Measurements from ENCODE around the gene PHYKPL. TPM values are rescaled to one million over a fixed set of nuclear protein-coding genes. Genes with fewer than 3 reads are reported as not detected.
"Not testable (repeated sequence)": the region's sequence is repeated elsewhere in the genome, so short reads cannot be mapped to it uniquely, and the experiment has no call there.

Gene PHYKPL
- total RNA-seq, 1 donor from 2014 or later: 29.2 TPM

GRCh38 chr5:178231539-178232123, 971 bp downstream of the PHYKPL start:
- Histone ChIP-seq H3K36me3 (ENCODE audit: control insufficient read depth, insufficient read depth, low read length) (peaks cover 9% of the 10 kb centered on the region), H3K4me3 (ENCODE audit: low read depth, low read length) (peak overlapping the region; percentile 68), H3K27me3 (ENCODE audit: control insufficient read depth, insufficient read depth, low read length) (no peaks in the 10 kb centered on the region)
- FAIRE-seq (no peak), DNase-seq (ENCODE audit: low read depth) (no peak)
- TF ChIP-seq CTCF (IDR thresholded peaks at IDR 0.05; ENCODE audit: insufficient read depth, low read length, severe bottlenecking): no peak

- no peak for DNase-seq (ENCODE audit: low read depth)
- Histone ChIP-seq H3K27me3 (ENCODE audit: control insufficient read depth, insufficient read depth, low read length) (no peaks in the 10 kb centered on the region), H3K36me3 (ENCODE audit: control insufficient read depth, insufficient read depth, low read length) (peaks cover 9% of the 10 kb centered on the region), H3K4me3 (ENCODE audit: low read depth, low read length) (peak overlapping the region; percentile 68)
- no peak for TF ChIP-seq CTCF (IDR thresholded peaks at IDR 0.05; ENCODE audit: insufficient read depth, low read length, severe bottlenecking)
- FAIRE-seq: no peak
These were observed 1.6 kb downstream of the PHYKPL start for GRCh38 chr5:178230879-178231538.

GRCh38 chr5:178229861-178230260, 2.7 kb downstream of the PHYKPL start:
- FAIRE-seq (no peak), DNase-seq (ENCODE audit: low read depth) (no peak)
- Histone ChIP-seq H3K27me3 (ENCODE audit: control insufficient read depth, insufficient read depth, low read length) (no peaks in the 10 kb centered on the region), H3K4me3 (ENCODE audit: low read depth, low read length) (no peak overlapping the region), H3K36me3 (ENCODE audit: control insufficient read depth, insufficient read depth, low read length) (peaks cover 9% of the 10 kb centered on the region)
- no peak for TF ChIP-seq CTCF (IDR thresholded peaks at IDR 0.05; ENCODE audit: insufficient read depth, low read length, severe bottlenecking)

GRCh38 chr5:178229111-178229510, 3.5 kb downstream of the PHYKPL start:
- H3K4me3 ChIP-seq (ENCODE audit: low read depth, low read length); H3K27me3 ChIP-seq (ENCODE audit: control insufficient read depth, insufficient read depth, low read length); FAIRE-seq; DNase-seq (ENCODE audit: low read depth); H3K36me3 ChIP-seq (ENCODE audit: control insufficient read depth, insufficient read depth, low read length): not testable (repeated sequence)

GRCh38 chr5:178228609-178229008, 4.0 kb downstream of the PHYKPL start:
- no peak overlapping the region for H3K4me3 ChIP-seq (ENCODE audit: low read depth, low read length)
- no peak for DNase-seq (ENCODE audit: low read depth)
- peaks cover 9% of the 10 kb centered on the region for H3K36me3 ChIP-seq (ENCODE audit: control insufficient read depth, insufficient read depth, low read length)
- FAIRE-seq: no peak
- H3K27me3 ChIP-seq (ENCODE audit: control insufficient read depth, insufficient read depth, low read length): no peaks in the 10 kb centered on the region
- TF ChIP-seq CTCF (IDR thresholded peaks at IDR 0.05; ENCODE audit: insufficient read depth, low read length, severe bottlenecking): no peak

GRCh38 chr5:178227929-178228328, 4.7 kb downstream of the PHYKPL start:
- no peak for TF ChIP-seq CTCF (IDR thresholded peaks at IDR 0.05; ENCODE audit: insufficient read depth, low read length, severe bottlenecking)
- DNase-seq (ENCODE audit: low read depth): peak; percentile 79
- no peak for FAIRE-seq
- H3K4me3 ChIP-seq (ENCODE audit: low read depth, low read length): no peak overlapping the region
- no peaks in the 10 kb centered on the region for H3K27me3 ChIP-seq (ENCODE audit: control insufficient read depth, insufficient read depth, low read length)
- peaks cover 9% of the 10 kb centered on the region for H3K36me3 ChIP-seq (ENCODE audit: control insufficient read depth, insufficient read depth, low read length)
